SKM-1 treated with dmso at 0.1 percent for 144 hours (cell line): ENCODE measurements around the gene PRICKLE3.

Experiments
- DNase-seq: peaks from one replicate; lab custom pipeline; 2025; ENCODE audit not compliant: unreplicated experiment; lab: John Stamatoyannopoulos, UW

The PRICKLE3 gene

GRCh38 chrX:49186125-49187027 lies at the start of gene PRICKLE3:
TSS of gene PRICKLE3 (minus strand) at chrX:49186373. CDS start at chrX:49186297, 76 bp downstream.
- peak; percentile 55 for DNase-seq

- DNase-seq = no peak
These were observed 47.8 kb upstream of the PRICKLE3 start for GRCh38 chrX:49233887-49234555.

- no peak for DNase-seq
These were observed 47.0 kb upstream of the PRICKLE3 start, which contains the start of gene CACNA1F for GRCh38 chrX:49233176-49233575. TSS of gene CACNA1F (minus strand) at chrX:49233340. CDS start at chrX:49233309, 31 bp downstream.

GRCh38 chrX:49232525-49232924 lies 46.4 kb upstream of the PRICKLE3 start:
- no peak for DNase-seq

GRCh38 chrX:49231333-49232000 lies 45.3 kb upstream of the PRICKLE3 start:
- no peak for DNase-seq

GRCh38 chrX:49230500-49231232 lies 44.5 kb upstream of the PRICKLE3 start:
- no peak for DNase-seq

- DNase-seq = no peak
These were observed 42.0 kb upstream of the PRICKLE3 start for GRCh38 chrX:49228185-49228584.

GRCh38 chrX:49227726-49228125 lies 41.6 kb upstream of the PRICKLE3 start:
- DNase-seq = no peak

- no peak for DNase-seq
These were observed 40.8 kb upstream of the PRICKLE3 start for GRCh38 chrX:49226946-49227345.

- no peak for DNase-seq
These were observed 39.7 kb upstream of the PRICKLE3 start for GRCh38 chrX:49225858-49226257.

- DNase-seq = no peak
These were observed 35.7 kb upstream of the PRICKLE3 start for GRCh38 chrX:49221868-49222267.

- no peak for DNase-seq
These were observed 33.9 kb upstream of the PRICKLE3 start for GRCh38 chrX:49220100-49220499.

- DNase-seq = no peak
These were observed 28.9 kb upstream of the PRICKLE3 start for GRCh38 chrX:49214996-49215526.

- no peak for DNase-seq
These were observed 28.2 kb upstream of the PRICKLE3 start for GRCh38 chrX:49214416-49214815.

GRCh38 chrX:49212861-49213260 lies 26.7 kb upstream of the PRICKLE3 start:
- no peak for DNase-seq

GRCh38 chrX:49212209-49212608 lies 26.0 kb upstream of the PRICKLE3 start:
- no peak for DNase-seq

GRCh38 chrX:49211074-49211473 lies 24.9 kb upstream of the PRICKLE3 start:
- DNase-seq = no peak

GRCh38 chrX:49210406-49210805 lies 24.2 kb upstream of the PRICKLE3 start:
- DNase-seq = no peak

- DNase-seq = no peak
These were observed 23.5 kb upstream of the PRICKLE3 start for GRCh38 chrX:49209434-49210251.

- no peak for DNase-seq
These were observed 22.2 kb upstream of the PRICKLE3 start for GRCh38 chrX:49208399-49208798.
